Transverse colon (tissue), 4 donors: ENCODE data around the gene GPC5. TPM values are rescaled to one million over a fixed set of nuclear protein-coding genes. Genes with fewer than 3 reads are reported as not detected.

ENCODE experiments used
- DNase-seq: peaks from one replicate; pipeline ENCODE4 v3.0.0-alpha.2; 2019
- H3K27ac ChIP-seq, 4 donors: fragments of 200-600 bp; sonication (generic); 2 replicates each; pipeline ENCODE4 v1.5.1; 2016 to 2018; ENCODE audit warnings: inconsistent platforms in 4 of 4
- H3K27me3 ChIP-seq: fragments of 200-600 bp; sonication (generic); 2 replicates; pipeline ENCODE4 v1.5.1; 2017; ENCODE audit warnings: inconsistent platforms
- H3K36me3 ChIP-seq, 4 donors: fragments of 200-600 bp; sonication (generic); 2 replicates each; pipeline ENCODE4 v1.5.1; 2017 to 2019; ENCODE audit warnings: inconsistent platforms in 4 of 4
- H3K4me1 ChIP-seq, 4 donors: fragments of 200-600 bp; sonication (generic); 2 replicates each; pipeline ENCODE4 v1.5.1; 2017 to 2020; ENCODE audit warnings: inconsistent platforms in 4 of 4
- H3K4me3 ChIP-seq, 4 donors: fragments of 200-600 bp; sonication (generic); 1 replicate in 1 of 4; 2 replicates in 3 of 4; pipeline versions ENCODE4 v1.5.1 to v1.6.1; 2017 to 2019; ENCODE audit warnings: inconsistent platforms in 4 of 4
- H3K9me3 ChIP-seq, 2 donors: fragments of 200-600 bp; sonication (generic); 2 replicates each; pipeline ENCODE4 v1.5.1; 2017 to 2019; ENCODE audit warnings: inconsistent platforms in 2 of 2
- CTCF ChIP-seq, 5 experiments: fragments of 200-600 bp in 3 of 5; fragments of 450-650 bp in 2 of 5; sonication (generic) in 3 of 5; IDR thresholded peaks; 1 replicate in 2 of 5; 2 replicates in 3 of 5; pipeline ENCODE4 v1.5.1; 2016 to 2017; ENCODE audit warnings: antibody characterized with exemption in 5 of 5, inconsistent platforms in 3 of 5, mild to moderate bottlenecking in 2 of 5, moderate library complexity in 1 of 5
- EP300 ChIP-seq: sonication (generic); formaldehyde crosslinking; IDR thresholded peaks from one replicate; pipeline ENCODE4 v1.6.1; 2017; ENCODE audit warnings: antibody characterized with exemption, low read depth
- POLR2A ChIP-seq: fragments of 450-650 bp; IDR thresholded peaks from one replicate; pipeline ENCODE4 v1.6.1; 2016; ENCODE audit warnings: antibody characterized with exemption, mild to moderate bottlenecking, moderate library complexity
- POLR2AphosphoS5 ChIP-seq, 3 donors: sonication (generic); formaldehyde crosslinking; IDR thresholded peaks; one replicate each; pipeline ENCODE4 v1.6.1; 2016; ENCODE audit warnings: antibody characterized with exemption in 3 of 3
- WGBS, 2 donors: methylation state at CpG; one replicate each; pipeline ENCODE4 v1.1.5; 2018; ENCODE audit warnings: low coverage in 1 of 2; 5-methylcytosine and 5-hydroxymethylcytosine counted together
- in situ Hi-C, 4 donors: fragments of 200-750 bp; cut with MboI; loops; one replicate each; pipeline versions ENCODE4 v1.15.0 to v1.15.1; 2017; ENCODE audit warnings: low sequenced_read_pairs in 3 of 4, low pct_ligation_motif_present in 1 of 4, low pct_unique_long_range_greater_than_20kb in 1 of 4
- intact Hi-C: fragments of 100-400 bp; cut with DNase I; formaldehyde crosslinking; loops from one replicate; pipeline ENCODE4 v1.15.1; 2023; ENCODE audit warnings: low total_unique reads
- total RNA-seq, 4 donors: library from RNA; depleted of rRNA; stranded (reverse); fragments of >200 nt; gene quantifications; one replicate each; pipeline ENCODE4 v1.1.0, GENCODE V29; 2016

GPC5 gene
- total RNA-seq, 4 donors from 2014 or later = 0.48 to 1.4 TPM; not detected in 2

- in situ Hi-C loops (no loop called here), intact Hi-C loops (no loop called here)
- TF ChIP-seq POLR2AphosphoS5 (IDR thresholded peaks at IDR 0.05) (no peak), CTCF (IDR thresholded peaks at IDR 0.05) (no peak), POLR2A (no peak), EP300 (no peak)
- no peak for DNase-seq
- no peak overlapping the region for H3K27ac ChIP-seq
- no peaks in the 10 kb centered on the region for H3K27me3 ChIP-seq
- no peaks in the 10 kb centered on the region for H3K36me3 ChIP-seq
- H3K9me3 ChIP-seq = no peaks in the 10 kb centered on the region
- H3K4me1 ChIP-seq = peaks cover 0 to 5% (median 0%) of the 10 kb centered on the region in 4 donors
- no peak overlapping the region for H3K4me3 ChIP-seq
- WGBS, 2 donors = 83 to 91% methylated on average over 2 of the region's 2 CpGs
Observed at GRCh38 chr13:92429231-92429630, 1030.8 kb downstream of the GPC5 start.

- intact Hi-C loops = no loop called here
- H3K9me3 ChIP-seq = no peaks in the 10 kb centered on the region
- in situ Hi-C loops = no loop called here
- H3K4me1 ChIP-seq = peaks cover 0 to 7% (median 0%) of the 10 kb centered on the region in 4 donors
- TF ChIP-seq EP300 (no peak), POLR2A (no peak), POLR2AphosphoS5 (IDR thresholded peaks at IDR 0.05) (no peak), CTCF (IDR thresholded peaks at IDR 0.05) (no peak)
- no peak overlapping the region for H3K27ac ChIP-seq
- no peak overlapping the region for H3K4me3 ChIP-seq
- H3K36me3 ChIP-seq = no peaks in the 10 kb centered on the region
- DNase-seq = no peak
- 71 to 90% methylated on average over 3 of the region's 3 CpGs for WGBS, 2 donors
- no peaks in the 10 kb centered on the region for H3K27me3 ChIP-seq
Observed at GRCh38 chr13:92433386-92433785, 1035.0 kb downstream of the GPC5 start.

GRCh38 chr13:92433963-92434362 lies 1035.5 kb downstream of the GPC5 start:
- no peak for TF ChIP-seq POLR2A
- no peak for TF ChIP-seq EP300
- no peak for TF ChIP-seq POLR2AphosphoS5 (IDR thresholded peaks at IDR 0.05)
- no peak for TF ChIP-seq CTCF (IDR thresholded peaks at IDR 0.05)
- DNase-seq = no peak

GRCh38 chr13:92436924-92437323 lies 1038.5 kb downstream of the GPC5 start:
- no peak for DNase-seq
- WGBS, 2 donors = 63 to 83% methylated on average over 2 of the region's 2 CpGs
- no peak overlapping the region for H3K27ac ChIP-seq
- H3K9me3 ChIP-seq = no peaks in the 10 kb centered on the region
- H3K36me3 ChIP-seq = no peaks in the 10 kb centered on the region
- intact Hi-C loops = no loop called here
- peaks cover 0 to 7% (median 0%) of the 10 kb centered on the region in 4 donors for H3K4me1 ChIP-seq
- in situ Hi-C loops = no loop called here
- TF ChIP-seq EP300 = no peak
- no peak for TF ChIP-seq POLR2A
- TF ChIP-seq POLR2AphosphoS5 (IDR thresholded peaks at IDR 0.05) = no peak
- no peak for TF ChIP-seq CTCF (IDR thresholded peaks at IDR 0.05)
- H3K27me3 ChIP-seq = no peaks in the 10 kb centered on the region
- H3K4me3 ChIP-seq = no peak overlapping the region

More at GRCh38 chr13:92433963-92434362, 1035.5 kb downstream of the GPC5 start:
- H3K27ac ChIP-seq = no peak overlapping the region
- WGBS, 2 donors = 82 to 83% methylated on average over 1 of the region's 1 CpG
- no peaks in the 10 kb centered on the region for H3K27me3 ChIP-seq
- H3K9me3 ChIP-seq = no peaks in the 10 kb centered on the region
- H3K4me3 ChIP-seq = no peak overlapping the region
- peaks cover 0 to 7% (median 0%) of the 10 kb centered on the region in 4 donors for H3K4me1 ChIP-seq
- no peaks in the 10 kb centered on the region for H3K36me3 ChIP-seq
- in situ Hi-C loops (no loop called here), intact Hi-C loops (no loop called here)
